Small intestine (tissue), 7 donors: ENCODE results near the gene NDEL1. TPM values are rescaled to one million over a fixed set of nuclear protein-coding genes. Genes with fewer than 3 reads are reported as not detected.
A peak's percentile ranks its signal among the peaks of the same experiment; 100 is the strongest.

Source experiments
- DNase-seq, 2 donors: peaks; one replicate each; pipeline versions ENCODE4 v3.0.0 to v3.0.0-alpha.2; 2013
- FAIRE-seq: peaks from 2 replicates; lab custom pipeline; 2012; peaks lifted over from hg19 to GRCh38; lab: Jason Lieb, UNC
- H3K27ac ChIP-seq, 3 donors: one replicate each; pipeline ENCODE4 v1.5.1; 2013; ENCODE audit warnings: low read length in 2 of 3, mild to moderate bottlenecking in 2 of 3, control low read depth in 1 of 3, inconsistent platforms in 1 of 3, low read depth in 1 of 3, moderate library complexity in 1 of 3
- H3K27me3 ChIP-seq, 3 donors: one replicate each; pipeline ENCODE4 v1.6.1; 2013; ENCODE audit warnings: low read length in 3 of 3, inconsistent platforms in 1 of 3; ENCODE audit not compliant: control insufficient read depth in 3 of 3, insufficient read depth in 3 of 3
- H3K36me3 ChIP-seq, 3 donors: one replicate each; pipeline ENCODE4 v1.6.1; 2013; ENCODE audit warnings: low read length in 3 of 3, inconsistent platforms in 1 of 3, low read depth in 1 of 3, mild to moderate bottlenecking in 1 of 3, moderate library complexity in 1 of 3; ENCODE audit not compliant: control insufficient read depth in 3 of 3, insufficient read depth in 2 of 3
- H3K4me1 ChIP-seq, 3 donors: one replicate each; pipeline ENCODE4 v1.6.1; 2013; ENCODE audit warnings: low read length in 2 of 3, inconsistent platforms in 1 of 3, low read depth in 1 of 3, mild to moderate bottlenecking in 1 of 3, moderate library complexity in 1 of 3; ENCODE audit not compliant: control insufficient read depth in 3 of 3, insufficient read depth in 2 of 3
- H3K4me3 ChIP-seq, 3 donors: one replicate each; pipeline ENCODE4 v1.5.1; 2013; ENCODE audit warnings: low read length in 3 of 3, control low read depth in 1 of 3, inconsistent platforms in 1 of 3, low read depth in 1 of 3, mild to moderate bottlenecking in 1 of 3, moderate library complexity in 1 of 3
- H3K9me3 ChIP-seq, 2 donors: one replicate each; pipeline ENCODE4 v1.6.1; 2013; ENCODE audit warnings: low read depth in 1 of 2, low read length in 1 of 2; ENCODE audit not compliant: control insufficient read depth in 2 of 2, insufficient read depth in 1 of 2
- WGBS, 3 donors: extraction: QIAGEN DNeasy Blood & Tissue Kit; methylation state at CpG; one replicate each; pipeline ENCODE4 v1.1.7; 2013; 5-methylcytosine and 5-hydroxymethylcytosine counted together
- polyA plus RNA-seq, 4 donors: library from polyadenylated mRNA; stranded (reverse) in 3 of 4; unstranded in 1 of 4; fragments of 200-250 nt in 3 of 4; fragments of 120-200 nt in 1 of 4; gene quantifications; one replicate each; pipeline versions ENCODE4 v1.2.1 to v1.2.3, GENCODE V29; 2013
- donor health status: healthy with polysubstance abuse.
- donor health status: control.
- donor health status: control.
- donor health status: Bipolar disorder and iron deficiency.
- donor health status: healthy.

The NDEL1 gene
- polyA plus RNA-seq, 4 donors: 24.7 to 33.0 (median 29.9) TPM

DNA sequence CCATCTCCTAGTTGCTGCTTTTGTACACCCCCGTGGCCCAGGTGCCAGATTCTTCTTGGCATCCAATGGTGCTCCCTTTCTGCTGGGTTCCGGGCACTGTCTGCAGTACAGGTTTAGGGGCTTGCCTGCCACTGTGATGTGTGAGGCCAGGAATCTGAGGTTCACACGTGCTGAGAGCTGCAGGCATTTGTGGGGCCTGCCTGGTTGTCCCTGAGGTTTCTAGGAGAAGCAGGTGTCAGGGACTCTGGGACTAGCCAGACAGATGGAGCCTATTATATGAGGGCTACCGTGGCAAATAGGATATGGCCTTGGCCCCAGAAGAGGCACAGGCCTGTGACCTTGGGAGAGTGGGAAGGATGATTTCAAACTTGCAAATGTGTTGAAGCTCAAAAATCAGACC lies 29.3 kb downstream of the NDEL1 start:
- Histone ChIP-seq H3K27ac (peak overlapping the region in 1 of 3 donors; percentile 39), H3K4me3 (no peak overlapping the region), H3K9me3 (no peaks in the 10 kb centered on the region), H3K36me3 (peaks cover 15 to 66% (median 36%) of the 10 kb centered on the region in 3 donors), H3K4me1 (peaks cover 0 to 14% (median 0%) of the 10 kb centered on the region in 3 donors), H3K27me3 (no peaks in the 10 kb centered on the region)
- no peak for FAIRE-seq
- no peak for DNase-seq
- 57 to 62% (median 59%) methylated on average over 4 of the region's 4 CpGs for WGBS, 3 donors

DNA sequence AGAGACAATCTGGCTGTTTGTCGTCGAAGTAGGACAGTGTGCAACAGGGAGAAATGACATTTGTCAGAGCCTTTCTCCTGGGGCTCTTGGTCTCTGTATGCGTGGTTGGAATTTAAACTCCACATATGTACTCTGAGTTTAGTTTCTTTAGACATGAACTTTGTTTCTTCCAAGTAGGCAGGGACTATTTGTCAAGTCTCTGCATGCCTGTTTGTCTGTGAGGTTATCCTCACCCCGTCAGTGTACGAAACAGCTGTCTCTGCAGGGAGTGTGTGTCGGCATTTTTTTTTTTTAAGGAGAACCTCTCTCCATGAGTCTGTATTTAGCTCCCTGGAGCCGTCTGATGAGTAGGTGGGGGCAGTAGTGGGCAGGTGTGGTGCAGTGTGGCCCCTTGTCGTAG lies 29.7 kb downstream of the NDEL1 start:
- Histone ChIP-seq H3K9me3 (no peaks in the 10 kb centered on the region), H3K36me3 (peaks cover 12 to 68% (median 36%) of the 10 kb centered on the region in 3 donors), H3K4me1 (peaks cover 0 to 14% (median 0%) of the 10 kb centered on the region in 3 donors), H3K27ac (peak overlapping the region in 1 of 3 donors; percentile 39), H3K4me3 (no peak overlapping the region), H3K27me3 (no peaks in the 10 kb centered on the region)
- 66 to 76% (median 75%) methylated on average over 8 of the region's 8 CpGs for WGBS, 3 donors
- DNase-seq (peak in 1 of 2 donors; percentile 39), FAIRE-seq (no peak)

DNA sequence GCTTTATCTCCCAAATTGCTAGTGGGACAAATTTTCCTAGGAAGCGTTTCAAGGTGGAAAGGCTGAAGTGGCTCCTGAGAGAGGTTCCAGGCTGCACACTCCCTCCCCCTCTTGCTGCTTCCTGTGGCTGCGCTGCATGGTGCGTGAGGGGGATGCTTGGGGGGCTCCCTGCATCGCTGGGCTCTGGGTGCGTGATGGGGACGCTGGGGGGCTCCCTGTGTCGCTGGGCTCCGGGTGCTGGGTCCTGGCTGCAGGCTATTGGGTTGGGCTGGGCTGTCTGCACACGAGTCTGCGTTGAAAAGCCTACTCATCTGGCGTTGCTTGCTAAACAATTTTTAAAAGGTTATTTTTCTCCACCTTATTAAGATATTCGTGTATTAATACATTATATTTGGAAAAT lies 30.1 kb downstream of the NDEL1 start:
- no peak overlapping the region for H3K4me3 ChIP-seq
- H3K4me1 ChIP-seq: peaks cover 0 to 14% (median 0%) of the 10 kb centered on the region in 3 donors
- FAIRE-seq (no peak), DNase-seq (no peak)
- H3K27ac ChIP-seq: no peak overlapping the region
- H3K36me3 ChIP-seq: peaks cover 12 to 72% (median 36%) of the 10 kb centered on the region in 3 donors
- H3K27me3 ChIP-seq: no peaks in the 10 kb centered on the region
- 78 to 93% (median 92%) methylated on average over 12 of the region's 12 CpGs for WGBS, 3 donors
- no peaks in the 10 kb centered on the region for H3K9me3 ChIP-seq

DNA sequence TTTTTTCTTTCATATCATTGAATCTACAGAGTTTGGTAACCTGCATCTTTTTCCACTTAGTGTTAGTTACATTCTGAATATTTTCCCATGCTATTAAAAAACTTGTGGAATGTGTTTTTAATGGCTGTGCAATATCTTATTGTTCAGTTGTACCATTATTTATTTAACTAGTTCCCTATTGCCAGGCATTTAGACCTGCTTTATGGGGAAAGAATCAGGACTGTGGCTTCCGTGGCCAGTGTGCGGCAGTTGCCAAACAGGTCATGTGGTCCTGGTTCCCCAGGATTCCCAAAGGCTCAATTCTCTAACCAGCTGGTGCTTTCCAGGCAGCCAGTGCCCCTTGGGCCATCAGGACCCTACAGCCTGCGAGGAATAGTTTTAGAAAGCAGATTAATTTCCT lies 30.8 kb downstream of the NDEL1 start:
- H3K27ac ChIP-seq: no peak overlapping the region
- H3K36me3 ChIP-seq: peaks cover 9 to 77% (median 33%) of the 10 kb centered on the region in 3 donors
- DNase-seq: no peak
- no peak overlapping the region for H3K4me3 ChIP-seq
- FAIRE-seq: no peak
- no peaks in the 10 kb centered on the region for H3K9me3 ChIP-seq
- no peaks in the 10 kb centered on the region for H3K27me3 ChIP-seq
- peaks cover 0 to 14% (median 0%) of the 10 kb centered on the region in 3 donors for H3K4me1 ChIP-seq
- WGBS, 3 donors: 87 to 94% (median 88%) methylated on average over 3 of the region's 3 CpGs

DNA sequence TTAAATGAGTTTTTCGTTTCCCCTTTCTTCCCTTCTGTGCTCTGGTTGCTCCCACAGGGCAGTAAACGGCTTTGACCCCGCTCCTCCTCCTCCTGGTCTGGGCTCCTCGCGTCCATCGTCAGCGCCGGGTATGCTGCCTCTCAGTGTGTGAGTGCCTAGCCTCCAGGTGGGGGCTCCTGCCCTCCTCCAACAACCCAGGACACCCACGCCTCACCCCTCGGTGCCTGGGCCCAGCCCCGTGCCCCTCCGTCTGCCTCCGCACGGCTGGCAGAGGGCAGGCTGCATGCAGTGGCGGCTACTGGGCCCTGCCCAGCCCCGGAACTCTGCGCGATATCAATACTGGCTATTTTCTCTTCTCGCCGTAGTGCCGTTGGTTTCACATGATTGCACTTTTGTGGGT lies 31.2 kb downstream of the NDEL1 start:
- no peaks in the 10 kb centered on the region for H3K27me3 ChIP-seq
- FAIRE-seq (no peak), DNase-seq (no peak)
- H3K4me3 ChIP-seq: no peak overlapping the region
- H3K36me3 ChIP-seq: peaks cover 9 to 78% (median 32%) of the 10 kb centered on the region in 3 donors
- no peak overlapping the region for H3K27ac ChIP-seq
- no peaks in the 10 kb centered on the region for H3K9me3 ChIP-seq
- WGBS, 3 donors: 95 to 98% (median 95%) methylated on average over 21 of the region's 21 CpGs
- peaks cover 0 to 14% (median 0%) of the 10 kb centered on the region in 3 donors for H3K4me1 ChIP-seq

DNA sequence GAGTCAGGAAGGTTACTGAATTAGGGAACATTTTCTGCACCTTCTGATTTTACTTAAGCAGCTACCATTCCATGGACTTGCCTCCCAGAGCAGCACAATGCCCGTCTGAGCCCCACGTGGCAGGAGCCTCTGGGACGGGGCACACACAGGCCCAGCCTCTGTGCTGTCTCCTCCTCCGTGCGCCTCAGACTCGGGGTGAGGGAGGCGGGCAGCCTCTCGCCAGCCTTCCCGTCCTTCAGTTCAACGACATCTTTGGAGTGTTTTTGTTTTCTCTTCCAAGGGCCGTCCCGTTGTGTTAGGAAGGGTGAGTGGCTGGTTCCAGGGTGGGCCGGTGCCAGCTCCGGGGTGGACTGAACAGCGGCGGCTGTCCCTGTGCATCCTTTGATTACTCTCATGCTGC lies 31.8 kb downstream of the NDEL1 start:
- no peaks in the 10 kb centered on the region for H3K27me3 ChIP-seq
- peaks cover 9 to 79% (median 27%) of the 10 kb centered on the region in 3 donors for H3K36me3 ChIP-seq
- FAIRE-seq: no peak

DNA sequence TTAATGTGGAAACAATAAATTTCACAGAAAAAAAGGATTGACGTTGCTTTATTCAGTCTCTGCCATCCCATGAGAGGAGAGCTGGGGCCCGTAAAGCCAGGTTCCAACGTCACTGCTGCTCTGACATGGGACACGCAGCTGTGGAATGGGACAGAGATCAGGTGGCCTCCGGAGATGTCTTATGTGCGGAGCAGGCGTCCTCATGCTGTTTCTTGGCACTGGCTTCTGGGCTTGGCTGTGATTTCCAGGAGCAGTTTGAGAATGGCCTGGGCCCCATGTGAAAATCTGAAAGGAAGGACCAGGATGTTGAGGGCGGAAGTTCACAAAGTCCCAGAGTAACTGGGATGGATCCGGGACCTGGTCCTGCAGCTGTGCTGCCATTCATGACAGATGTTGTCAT lies 32.4 kb downstream of the NDEL1 start:
- peaks cover 0 to 14% (median 0%) of the 10 kb centered on the region in 3 donors for H3K4me1 ChIP-seq
- no peaks in the 10 kb centered on the region for H3K9me3 ChIP-seq
- no peak for DNase-seq
- H3K27ac ChIP-seq: no peak overlapping the region
- H3K4me3 ChIP-seq: no peak overlapping the region
- H3K27me3 ChIP-seq: no peaks in the 10 kb centered on the region
- WGBS, 3 donors: 80 to 94% (median 88%) methylated on average over 9 of the region's 9 CpGs
- H3K36me3 ChIP-seq: peaks cover 8 to 79% (median 22%) of the 10 kb centered on the region in 3 donors
- FAIRE-seq: no peak

More for the DNA sequence above, 31.8 kb downstream of the NDEL1 start:
- WGBS, 3 donors: 75 to 85% (median 85%) methylated on average over 16 of the region's 16 CpGs
- peak overlapping the region in 1 of 3 donors; percentile 18 for H3K27ac ChIP-seq
- DNase-seq: no peak
- peaks cover 0 to 14% (median 0%) of the 10 kb centered on the region in 3 donors for H3K4me1 ChIP-seq
- H3K9me3 ChIP-seq: no peaks in the 10 kb centered on the region
- H3K4me3 ChIP-seq: no peak overlapping the region

DNA sequence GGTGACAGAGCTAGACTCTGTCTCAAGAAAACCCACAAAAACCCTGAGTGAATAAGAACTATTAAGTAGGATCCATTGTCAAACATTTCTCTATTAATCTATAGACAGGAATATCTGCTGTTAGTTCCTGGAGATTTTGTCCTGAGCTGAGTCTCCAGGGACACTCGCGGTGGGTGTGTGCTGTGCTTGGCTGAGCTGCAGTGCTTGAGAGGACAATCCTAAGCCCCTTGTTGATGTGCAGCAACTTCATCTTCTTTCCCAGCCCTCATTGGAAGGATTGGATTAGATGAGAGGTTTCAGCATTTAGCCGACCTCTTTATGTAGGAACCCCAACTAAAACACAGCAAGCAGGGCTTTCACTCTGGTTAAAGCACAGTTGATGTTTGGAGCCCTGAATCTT lies 33.3 kb downstream of the NDEL1 start:
- no peaks in the 10 kb centered on the region for H3K9me3 ChIP-seq
- H3K36me3 ChIP-seq: peaks cover 9 to 81% (median 18%) of the 10 kb centered on the region in 3 donors
- H3K27me3 ChIP-seq: no peaks in the 10 kb centered on the region
- WGBS, 3 donors: 84 to 97% (median 95%) methylated on average over 3 of the region's 3 CpGs
- no peak overlapping the region for H3K4me3 ChIP-seq
- no peak overlapping the region for H3K27ac ChIP-seq
- no peak for FAIRE-seq
- H3K4me1 ChIP-seq: peaks cover 0 to 14% (median 0%) of the 10 kb centered on the region in 3 donors
- no peak for DNase-seq

DNA sequence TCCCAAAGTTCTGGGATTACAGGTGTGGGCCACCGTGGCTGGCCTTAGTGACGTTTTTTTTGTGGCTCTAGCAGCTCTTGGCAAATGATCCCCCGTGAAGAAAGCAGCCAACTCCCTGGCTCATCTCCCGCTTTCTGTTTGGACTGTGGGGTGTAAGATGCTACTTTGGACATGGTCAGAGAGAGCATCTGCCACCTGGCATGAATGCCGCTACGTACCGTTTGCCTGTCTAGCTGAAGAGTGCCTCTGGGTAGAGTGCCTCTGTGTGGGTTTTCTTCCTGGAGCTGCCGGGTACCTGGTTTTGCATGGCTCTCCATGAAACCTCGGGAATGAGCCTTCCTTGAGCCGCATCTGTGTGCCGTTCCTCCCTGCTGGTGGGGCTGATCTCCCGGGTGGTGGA lies 34.3 kb downstream of the NDEL1 start:
- H3K36me3 ChIP-seq: peaks cover 9 to 79% (median 20%) of the 10 kb centered on the region in 3 donors
- no peaks in the 10 kb centered on the region for H3K9me3 ChIP-seq
- H3K4me3 ChIP-seq: no peak overlapping the region
- H3K27me3 ChIP-seq: no peaks in the 10 kb centered on the region
- H3K27ac ChIP-seq: no peak overlapping the region
- no peak for DNase-seq
- no peak for FAIRE-seq
- peaks cover 0 to 8% (median 0%) of the 10 kb centered on the region in 3 donors for H3K4me1 ChIP-seq
- 87 to 99% (median 92%) methylated on average over 12 of the region's 12 CpGs for WGBS, 3 donors
